Chondrocyte (in vitro differentiated cells): Measurements from ENCODE around the gene HMGCS2. TPM values are rescaled to one million over a fixed set of nuclear protein-coding genes. Genes with fewer than 3 reads are reported as not detected.

ENCODE experiments used
- DNase-seq: peaks from one replicate; pipeline ENCODE4 v3.0.0; 2021; ENCODE audit warnings: mixed read lengths, low spot score
- H3K27ac Mint-ChIP-seq: one replicate; pipeline ENCODE4 v1.8.0; 2021; ENCODE audit warnings: mild to moderate bottlenecking, moderate library complexity, mixed read lengths; ENCODE audit not compliant: unreplicated experiment
- H3K27me3 Mint-ChIP-seq: 2 replicates; pipeline ENCODE4 v1.8.0; 2021; ENCODE audit warnings: low read depth, mixed read lengths
- H3K36me3 Mint-ChIP-seq: 2 replicates; pipeline ENCODE4 v1.8.0; 2021; ENCODE audit warnings: low read depth, mixed read lengths
- H3K4me1 Mint-ChIP-seq: 2 replicates; pipeline ENCODE4 v1.8.0; 2021; ENCODE audit warnings: low read depth, mild to moderate bottlenecking, mixed read lengths
- H3K4me3 Mint-ChIP-seq: one replicate; pipeline ENCODE4 v1.8.0; 2021; ENCODE audit warnings: mild to moderate bottlenecking, moderate library complexity, mixed read lengths; ENCODE audit not compliant: unreplicated experiment
- H3K9me3 Mint-ChIP-seq: 2 replicates; pipeline ENCODE4 v1.8.0; 2021; ENCODE audit warnings: low read depth, mixed read lengths
- CTCF ChIP-seq: fragments of 200-600 bp; sonication (generic); IDR thresholded peaks from 2 replicates; pipeline ENCODE4 v1.5.0; 2021; ENCODE audit warnings: antibody characterized with exemption, mild to moderate bottlenecking, moderate library complexity
- total RNA-seq: library from RNA; stranded (reverse); gene quantifications from 3 replicates; pipeline ENCODE4 v1.2.1, GENCODE V29; 2021

Gene HMGCS2
- total RNA-seq, 1 donor from 2014 or later: not detected

- Mint-ChIP-seq H3K4me1 (no peaks in the 10 kb centered on the region), H3K9me3 (no peaks in the 10 kb centered on the region), H3K36me3 (no peaks in the 10 kb centered on the region), H3K4me3 (no peak overlapping the region), H3K27me3 (peaks cover 35% of the 10 kb centered on the region), H3K27ac (no peak overlapping the region)
- DNase-seq: no peak
- no peak for TF ChIP-seq CTCF
These were observed 37.8 kb upstream of the HMGCS2 start for GRCh38 chr1:119806489-119806888.

GRCh38 chr1:119805746-119806145, 37.0 kb upstream of the HMGCS2 start:
- DNase-seq: no peak
- no peak for TF ChIP-seq CTCF
- Mint-ChIP-seq H3K4me1 (no peaks in the 10 kb centered on the region), H3K4me3 (no peak overlapping the region), H3K27me3 (peaks cover 32% of the 10 kb centered on the region), H3K9me3 (no peaks in the 10 kb centered on the region), H3K36me3 (no peaks in the 10 kb centered on the region), H3K27ac (no peak overlapping the region)

GRCh38 chr1:119805247-119805646, 36.5 kb upstream of the HMGCS2 start:
- Mint-ChIP-seq H3K9me3 (no peaks in the 10 kb centered on the region), H3K27ac (no peak overlapping the region), H3K36me3 (no peaks in the 10 kb centered on the region), H3K4me1 (no peaks in the 10 kb centered on the region), H3K27me3 (peaks cover 32% of the 10 kb centered on the region), H3K4me3 (no peak overlapping the region)
- DNase-seq: no peak
- TF ChIP-seq CTCF: no peak

GRCh38 chr1:119799599-119800177, 31.0 kb upstream of the HMGCS2 start:
- TF ChIP-seq CTCF: no peak
- H3K27ac Mint-ChIP-seq: no peak overlapping the region
- H3K4me1 Mint-ChIP-seq: no peaks in the 10 kb centered on the region
- H3K9me3 Mint-ChIP-seq: no peaks in the 10 kb centered on the region
- DNase-seq: no peak
- H3K4me3 Mint-ChIP-seq: no peak overlapping the region
- H3K27me3 Mint-ChIP-seq: peaks cover 4% of the 10 kb centered on the region
- no peaks in the 10 kb centered on the region for H3K36me3 Mint-ChIP-seq

- Mint-ChIP-seq H3K4me3 (no peak overlapping the region), H3K27me3 (no peaks in the 10 kb centered on the region), H3K36me3 (no peaks in the 10 kb centered on the region), H3K9me3 (no peaks in the 10 kb centered on the region), H3K27ac (no peak overlapping the region), H3K4me1 (no peaks in the 10 kb centered on the region)
- DNase-seq: no peak
- no peak for TF ChIP-seq CTCF
These were observed 30.3 kb upstream of the HMGCS2 start for GRCh38 chr1:119799003-119799402.
